ENCODE data around the gene WIPF1.

- TF ChIP-seq CTCF (IDR thresholded peaks at IDR 0.05) (no peak), POLR2A (IDR thresholded peaks at IDR 0.05) (no peak)
These were observed 6.5 kb downstream of the WIPF1 start for GRCh38 chr2:174590928-174591648.
